ENCODE results near the gene ROBO4.

GRCh38 chr11:124900464-124900863, 2.8 kb upstream of the ROBO4 start:
- TF ChIP-seq CTCF (IDR thresholded peaks at IDR 0.05; ENCODE audit: insufficient read depth, low read length, poor library complexity, severe bottlenecking) (no peak), EZH2phosphoT487 (conservative IDR thresholded peaks at IDR 0.05; ENCODE audit: low read length) (no peak)

All from SU-DHL-6 (cell line).